Measurements from ENCODE around the gene MTOR.
"Not testable (repeated sequence)": the region's sequence is repeated elsewhere in the genome, so short reads cannot be mapped to it uniquely, and the experiment has no call there.

The MTOR gene

DNA sequence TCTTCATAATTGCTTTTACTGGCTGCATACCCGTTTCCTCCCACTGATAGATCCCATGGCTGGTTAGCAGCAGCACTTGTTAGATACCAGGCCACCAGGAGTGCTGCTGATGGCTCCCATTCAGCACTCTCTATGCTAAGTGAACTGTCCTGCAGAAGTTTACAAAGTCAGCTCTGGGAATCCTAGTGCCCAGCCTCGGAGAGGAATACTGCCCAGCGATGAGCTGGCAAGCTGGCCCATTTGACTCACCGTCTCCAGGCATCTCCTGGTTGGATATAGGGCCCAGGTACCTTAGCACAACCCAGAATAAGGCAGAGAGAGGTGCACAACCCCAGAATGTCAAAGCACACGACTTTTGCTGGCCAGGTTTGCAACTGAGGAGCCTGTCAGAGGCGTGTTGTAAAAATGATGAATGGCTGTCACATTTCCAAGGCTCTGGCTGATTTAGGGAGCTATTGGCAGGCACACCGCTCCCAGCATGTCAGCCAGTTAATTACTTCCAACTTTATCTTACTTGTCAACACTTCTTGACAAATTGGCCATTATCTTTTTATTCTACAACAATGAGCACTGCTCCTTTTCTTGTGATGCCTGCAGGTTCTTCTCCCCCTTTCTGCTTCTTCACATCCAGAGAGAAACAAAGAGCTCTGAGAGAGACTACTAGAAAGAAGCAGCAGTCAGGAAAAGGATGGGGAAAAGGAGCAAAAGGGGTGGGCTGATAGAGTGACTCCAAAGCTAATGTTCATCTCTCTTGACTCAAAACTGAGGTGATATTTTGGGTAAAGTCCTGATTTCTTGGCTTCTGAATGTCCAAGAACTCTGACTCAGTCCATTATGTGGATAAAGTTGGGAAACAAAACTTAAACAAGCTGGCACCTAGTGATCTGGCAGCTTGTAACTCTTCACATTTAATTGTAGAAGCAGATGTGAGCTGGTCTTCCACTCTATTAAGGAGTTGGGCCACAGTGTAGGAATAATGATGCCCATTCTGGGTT is 84.0 kb downstream of the MTOR start:
- no peak for DNase-seq

DNA sequence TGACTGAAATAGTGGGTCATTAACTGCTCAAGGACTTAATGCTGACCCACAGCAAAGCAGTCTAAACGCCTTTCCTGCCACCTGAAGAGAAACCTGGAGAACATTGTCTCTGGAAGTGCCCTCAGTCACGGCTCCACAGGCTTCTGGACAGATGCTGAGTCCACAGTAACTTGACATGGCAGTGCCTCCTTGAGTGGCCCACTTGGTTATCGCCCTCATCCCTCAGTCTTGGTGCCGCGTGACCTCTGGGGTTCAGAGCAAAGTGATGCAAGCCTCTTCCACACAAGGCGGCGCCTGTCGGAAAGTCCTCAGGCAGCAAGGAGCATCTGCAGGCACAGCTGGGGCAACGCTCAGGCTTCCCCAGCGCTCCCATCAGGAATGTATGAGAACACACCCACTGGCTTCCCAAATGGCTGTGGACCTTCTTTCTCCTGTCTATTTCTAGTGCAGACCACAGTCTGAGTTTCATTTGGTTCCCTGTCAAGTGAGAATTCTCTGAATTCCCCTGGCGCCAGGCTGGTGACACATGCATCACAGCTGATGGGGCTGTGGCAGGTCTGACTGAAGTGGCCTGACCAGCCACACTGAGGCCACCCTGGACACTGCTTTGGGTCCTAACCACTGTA is 86.2 kb downstream of the MTOR start:
- no peak for DNase-seq

DNA sequence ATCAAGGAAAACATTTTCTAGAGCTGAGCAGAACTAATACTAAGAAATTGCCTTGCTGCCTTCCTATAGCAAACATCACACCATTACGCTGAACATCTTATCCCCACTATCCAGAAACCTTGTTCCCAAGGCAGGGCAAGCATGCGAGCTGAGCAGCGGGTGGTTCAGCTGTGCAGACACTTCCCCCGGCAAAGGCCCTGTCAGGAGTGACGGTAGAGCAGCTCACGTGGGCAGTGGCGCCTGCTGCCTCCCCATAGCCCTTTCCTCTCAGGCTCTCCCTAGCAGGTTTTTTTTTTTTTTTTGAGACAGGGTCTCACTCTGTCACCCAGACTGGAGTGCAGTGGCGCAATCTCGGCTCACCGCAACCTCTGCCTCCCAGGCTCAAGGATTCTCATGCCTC is 86.9 kb downstream of the MTOR start:
- no peak for DNase-seq

DNA sequence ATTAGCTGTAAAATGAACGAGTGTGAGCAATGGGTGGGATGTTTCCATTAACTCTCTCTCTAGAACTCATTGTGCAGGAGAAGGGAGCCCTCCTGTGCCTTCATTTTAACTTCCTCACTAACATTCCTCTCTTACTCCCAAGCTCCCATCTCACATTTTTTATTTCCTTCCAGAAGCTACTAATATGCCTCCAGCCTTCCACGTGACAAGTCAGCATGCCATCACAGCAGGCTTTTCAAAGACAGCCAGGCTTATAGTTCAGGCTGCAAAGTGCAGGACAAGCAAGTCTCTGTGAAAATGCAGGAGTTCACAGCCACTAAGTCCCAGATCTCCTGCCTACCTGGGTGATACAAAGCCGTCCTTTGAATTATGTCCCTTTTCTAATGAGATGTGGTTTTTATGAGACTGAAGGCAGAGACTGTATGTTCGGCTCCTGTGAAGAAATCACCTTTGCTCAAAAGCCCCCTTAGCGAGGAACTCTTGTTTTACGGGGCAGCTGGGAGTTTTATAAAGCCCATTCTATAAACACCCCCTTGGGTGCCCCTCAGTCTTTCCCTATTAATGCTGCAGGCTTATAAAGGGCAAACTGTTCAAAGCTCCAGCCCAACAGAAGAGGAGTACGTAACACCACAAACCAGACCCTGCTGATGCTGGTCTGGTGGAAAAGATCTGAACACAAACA is 87.9 kb downstream of the MTOR start:
- no peak for DNase-seq

DNA sequence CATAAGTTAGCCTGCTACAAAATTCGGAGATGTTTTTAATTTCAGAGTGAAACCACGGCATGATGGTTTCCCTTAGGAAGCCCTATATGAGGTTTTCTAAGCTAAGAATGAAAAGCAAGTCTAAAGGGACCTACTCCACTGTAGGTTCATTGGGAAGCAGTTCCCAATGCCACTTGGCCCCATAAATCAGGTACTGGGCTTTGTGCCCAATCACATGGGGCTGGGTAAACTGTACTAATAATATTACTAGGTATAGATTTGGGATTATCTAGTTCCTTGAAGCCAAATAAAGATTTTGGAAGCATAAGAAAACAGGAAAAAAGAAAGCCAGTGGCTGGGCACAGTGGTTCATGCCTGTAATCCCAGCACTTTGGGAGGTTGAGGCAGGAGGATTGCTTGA is 92.2 kb downstream of the MTOR start:
- DNase-seq, result no peak

DNA sequence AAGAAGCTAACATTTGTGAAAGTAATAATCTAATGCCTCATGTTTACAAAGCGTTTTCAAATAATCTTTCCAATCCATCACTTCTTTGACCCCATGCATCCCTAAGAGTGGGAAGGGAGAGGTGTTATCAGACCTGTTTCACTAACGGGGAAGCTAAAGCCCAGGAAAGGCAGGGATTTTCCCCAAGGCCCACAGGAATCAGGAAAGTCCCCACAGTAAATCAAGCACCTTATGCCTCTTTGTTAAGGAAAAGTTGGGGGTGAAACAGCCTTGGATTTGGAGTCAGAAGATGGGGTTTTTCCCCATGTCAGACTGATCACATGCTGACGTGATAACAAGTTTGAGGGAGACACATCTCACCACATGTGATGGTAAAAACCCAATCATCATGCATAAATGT is 93.1 kb downstream of the MTOR start:
- DNase-seq, result no peak

DNA sequence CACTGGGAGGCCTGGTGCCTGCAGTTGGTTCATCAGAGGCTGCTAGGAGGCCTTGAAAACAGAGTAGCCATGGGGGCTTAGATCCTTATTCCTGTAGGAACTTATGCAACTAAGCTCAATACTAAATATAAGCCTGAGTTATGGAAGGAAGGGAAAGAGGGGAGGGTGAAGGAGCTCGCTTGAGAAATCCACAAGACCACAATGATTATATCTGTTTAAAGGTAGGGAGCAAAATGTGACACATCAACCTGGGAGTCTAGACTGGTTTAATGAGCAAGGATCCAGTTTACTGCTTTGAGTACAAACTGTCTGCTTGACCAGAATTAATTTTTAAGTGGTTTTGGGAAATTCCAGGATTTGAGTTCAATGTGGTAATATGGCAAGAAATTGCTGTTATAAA is 93.6 kb downstream of the MTOR start:
- no peak for DNase-seq

- not testable (repeated sequence) for DNase-seq
Measured at GRCh38 chr1:11166744-11167143, 95.6 kb downstream of the MTOR start.

DNA sequence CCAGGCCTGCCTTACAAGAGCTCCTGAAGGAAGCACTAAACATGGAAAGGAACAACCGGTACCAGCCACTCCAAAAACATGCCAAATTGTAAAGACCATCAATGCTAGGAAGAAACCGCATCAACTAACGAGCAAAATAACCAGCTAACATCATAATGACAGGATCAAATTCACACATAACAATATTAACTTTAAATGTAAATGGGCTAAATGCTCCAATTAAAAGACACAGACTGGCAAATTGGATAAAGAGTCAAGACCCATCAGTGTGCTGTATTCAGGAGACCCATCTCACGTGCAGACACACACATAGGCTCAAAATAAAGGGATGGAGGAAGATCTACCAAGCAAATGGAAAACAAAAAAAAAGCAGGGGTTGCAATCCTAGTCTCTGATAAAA is 99.6 kb downstream of the MTOR start:
- DNase-seq, result not testable (repeated sequence)

GRCh38 chr1:11158720-11159321 is 103.5 kb downstream of the MTOR start:
- DNase-seq, result no peak

- no peak for DNase-seq
Measured at GRCh38 chr1:11158291-11158690, 104.1 kb downstream of the MTOR start.

GRCh38 chr1:11157867-11158266 is 104.5 kb downstream of the MTOR start:
- DNase-seq, result no peak

DNA sequence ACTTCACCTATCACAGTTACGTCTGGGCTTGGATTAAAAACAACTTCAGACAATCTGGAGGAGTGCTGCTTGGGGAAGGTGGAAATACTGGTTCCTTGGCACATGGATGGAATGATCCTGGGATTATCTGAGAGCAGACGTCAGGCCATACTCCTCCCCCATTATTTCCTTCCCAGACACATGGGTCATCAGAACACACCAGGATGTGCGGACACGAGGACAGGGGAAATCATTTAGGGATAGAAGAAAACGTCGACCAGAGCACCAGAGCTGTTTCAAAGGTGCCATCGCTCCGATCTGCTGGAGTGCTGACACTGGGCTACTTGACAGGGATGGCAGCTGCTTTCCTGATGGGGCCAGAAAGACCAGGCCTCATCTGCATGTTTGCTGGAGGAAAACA is 105.0 kb downstream of the MTOR start:
- no peak for DNase-seq

DNA sequence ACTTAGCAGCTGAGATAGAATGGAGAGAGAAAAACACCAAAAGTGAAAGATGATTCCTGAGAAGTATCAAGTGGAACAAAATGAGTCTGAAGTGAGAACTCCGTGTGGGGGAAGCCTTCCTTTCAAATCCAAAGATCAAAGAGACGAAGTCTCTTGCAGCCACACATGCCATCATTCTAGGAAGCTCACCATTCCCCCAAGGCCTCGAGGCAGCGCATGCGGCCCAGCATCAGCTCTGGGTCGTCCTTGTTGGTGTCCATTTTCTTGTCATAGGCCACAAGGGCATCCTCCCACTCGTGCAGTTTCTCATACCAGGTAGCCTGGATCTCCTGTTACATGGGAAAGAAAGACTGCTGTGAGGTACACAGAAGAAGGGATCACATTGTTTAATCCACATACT is 105.4 kb downstream of the MTOR start:
- DNase-seq, result no peak

DNA sequence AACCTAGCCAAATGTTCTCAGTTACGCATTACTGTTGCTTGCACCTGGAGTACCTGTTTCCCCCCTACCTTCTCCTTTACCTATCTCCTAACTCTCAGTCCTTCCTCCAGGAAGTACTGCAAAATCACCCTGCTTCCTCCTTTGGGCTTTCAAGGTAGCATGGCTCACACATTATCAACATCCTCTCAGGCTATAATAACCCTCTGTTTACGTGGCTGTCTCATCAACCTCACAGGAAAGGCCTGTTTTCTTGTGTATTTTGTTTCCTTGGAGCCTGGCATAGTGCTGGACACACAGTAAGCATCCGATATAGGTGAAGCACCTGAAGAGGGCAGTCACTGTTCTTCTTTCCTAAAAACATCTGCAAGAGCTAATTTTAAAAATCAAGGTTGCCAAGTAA is 105.9 kb downstream of the MTOR start:
- no peak for DNase-seq

GRCh38 chr1:11153184-11153583 is 109.2 kb downstream of the MTOR start:
- DNase-seq, result no peak

GRCh38 chr1:11152755-11153154 is 109.6 kb downstream of the MTOR start:
- no peak for DNase-seq

DNA sequence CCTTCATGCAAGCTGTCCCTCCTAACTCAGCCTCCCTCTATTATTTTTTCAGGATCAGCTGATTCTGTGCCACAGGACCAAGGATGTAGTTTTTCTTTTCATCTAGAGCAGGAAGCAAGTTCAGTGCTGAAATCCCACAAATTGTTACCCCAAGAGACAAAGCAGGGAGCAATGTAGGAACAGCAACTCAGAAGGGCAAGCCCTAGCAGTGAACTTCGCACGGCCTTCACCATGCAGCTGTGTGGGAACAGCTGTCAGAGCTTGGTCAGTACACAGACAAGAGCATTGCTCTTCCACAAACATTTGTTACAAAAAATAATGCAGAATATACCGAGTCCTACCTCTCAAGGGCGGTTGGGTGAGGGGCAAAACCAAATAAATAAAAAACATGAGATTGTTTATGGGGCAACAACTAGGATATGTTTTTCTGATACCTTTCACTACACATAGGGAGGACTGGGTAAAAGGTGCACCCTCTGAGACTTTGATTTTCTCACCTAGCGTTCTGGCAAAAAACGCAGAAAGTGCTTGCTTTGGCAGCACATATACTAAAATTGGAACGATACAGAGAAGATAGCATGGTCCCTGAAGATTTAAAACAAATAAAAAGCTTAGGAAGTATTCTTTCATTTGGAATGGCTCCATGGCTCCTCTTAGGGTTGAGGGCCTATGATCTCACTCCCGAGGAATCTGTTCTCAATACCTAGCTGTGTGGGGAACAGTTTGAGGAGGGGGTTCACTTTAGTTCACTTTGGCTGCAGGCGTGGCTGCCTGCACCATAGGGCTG is 110.3 kb downstream of the MTOR start:
- no peak for DNase-seq

GRCh38 chr1:11151114-11151513 is 111.2 kb downstream of the MTOR start:
- DNase-seq, result no peak

- no peak for DNase-seq
Measured at GRCh38 chr1:11150326-11150725, 112.0 kb downstream of the MTOR start.

GRCh38 chr1:11147197-11147770 is 115.1 kb downstream of the MTOR start:
- DNase-seq, result no peak

DNA sequence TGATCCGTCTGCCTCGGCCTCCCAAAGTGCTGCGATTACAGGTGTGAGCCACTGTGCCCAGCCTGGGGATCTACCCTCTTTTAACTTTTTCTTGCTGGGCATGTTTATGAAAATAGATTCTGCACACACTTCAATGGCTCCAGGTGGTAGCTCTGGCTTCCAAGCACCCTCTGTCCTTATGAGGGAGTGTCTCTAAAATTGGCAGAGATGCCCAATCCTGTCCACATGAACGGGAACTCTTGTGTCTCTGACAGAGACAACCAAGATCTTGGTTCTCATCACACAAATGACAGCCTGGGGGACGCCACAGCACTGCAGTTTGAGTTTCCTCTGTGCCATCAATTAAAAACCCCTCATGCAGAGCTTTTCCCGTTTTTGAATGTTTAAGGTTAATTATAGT is 116.6 kb downstream of the MTOR start:
- DNase-seq, result no peak
